Measurements from ENCODE around the gene MCCC1.

DNA sequence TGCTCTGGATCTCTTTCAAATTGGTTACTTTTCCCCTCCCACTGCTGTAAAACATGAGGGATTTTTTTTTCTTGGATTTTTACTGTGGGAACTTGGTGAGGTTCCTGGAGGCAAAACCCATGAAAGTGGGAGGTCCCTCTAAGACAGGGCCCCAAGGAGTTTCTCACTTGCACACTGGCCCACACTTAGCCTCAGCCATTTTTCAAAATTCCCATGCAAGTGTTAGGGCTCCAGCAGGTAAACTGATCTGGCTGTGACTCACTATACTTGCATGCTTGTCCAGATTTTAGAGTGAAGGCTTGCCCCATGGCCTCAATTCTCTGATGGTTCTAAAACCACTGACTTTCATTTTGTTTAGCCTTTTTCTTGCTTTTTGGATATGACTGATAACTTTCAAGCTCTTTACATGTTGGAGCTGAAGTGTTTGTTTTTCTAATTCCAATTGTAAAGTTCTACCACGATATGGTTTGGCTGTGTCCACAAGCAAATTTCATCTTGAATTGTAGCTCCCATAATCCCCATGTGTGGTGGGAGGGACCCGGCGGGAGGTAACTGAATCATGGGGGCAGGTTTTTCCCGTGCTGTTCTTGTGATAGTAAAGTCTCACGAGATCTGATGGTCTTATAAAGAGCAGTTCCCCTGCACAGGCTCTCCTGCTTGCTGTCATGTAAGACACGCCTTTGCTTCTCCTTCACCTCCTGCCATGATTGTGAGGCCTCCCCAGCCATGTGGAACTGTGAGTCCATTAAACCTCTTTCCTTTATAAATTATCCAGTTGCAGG, 37.7 kb downstream of the MCCC1 start:
- TF ChIP-seq REST (IDR thresholded peaks at IDR 0.05; ENCODE audit: low read depth) (no peak), FOXM1 (IDR thresholded peaks at IDR 0.05; ENCODE audit: borderline replicate concordance, low read depth) (no peak), YY1 (IDR thresholded peaks at IDR 0.05; ENCODE audit: low read depth) (no peak), CEBPB (IDR thresholded peaks at IDR 0.05) (no peak), ZBTB7A (IDR thresholded peaks at IDR 0.05; ENCODE audit: low read depth) (no peak), EP300 (IDR thresholded peaks at IDR 0.05; ENCODE audit: borderline replicate concordance) (no peak)
- TF ChIP-seq, protein P1, sequence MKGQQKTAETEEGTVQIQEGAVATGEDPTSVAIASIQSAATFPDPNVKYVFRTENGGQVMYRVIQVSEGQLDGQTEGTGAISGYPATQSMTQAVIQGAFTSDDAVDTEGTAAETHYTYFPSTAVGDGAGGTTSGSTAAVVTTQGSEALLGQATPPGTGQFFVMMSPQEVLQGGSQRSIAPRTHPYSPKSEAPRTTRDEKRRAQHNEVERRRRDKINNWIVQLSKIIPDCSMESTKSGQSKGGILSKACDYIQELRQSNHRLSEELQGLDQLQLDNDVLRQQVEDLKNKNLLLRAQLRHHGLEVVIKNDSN (IDR thresholded peaks at IDR 0.05) = no peak
